Loucy (cell line): ENCODE data around the gene MAPK8.

ENCODE experiments used
- H2AFZ ChIP-seq: fragments of 200-600 bp; sonication (generic); 2 replicates; pipeline ENCODE4 v1.6.0; 2016; ENCODE audit warnings: antibody characterized with exemption, mild to moderate bottlenecking, low read length, moderate library complexity
- H3F3A ChIP-seq: fragments of 200-600 bp; 2 replicates; pipeline ENCODE4 v1.6.0; 2016; ENCODE audit warnings: antibody characterized with exemption, low read depth, mild to moderate bottlenecking
- H3K27me3 ChIP-seq: fragments of 200-600 bp; sonication (generic); 2 replicates; pipeline ENCODE4 v1.6.1; 2014; ENCODE audit warnings: low read length, mild to moderate bottlenecking; ENCODE audit not compliant: insufficient read depth, poor library complexity, severe bottlenecking
- H3K36me3 ChIP-seq: fragments of 200-600 bp; sonication (generic); 2 replicates; pipeline ENCODE4 v1.6.1; 2016; ENCODE audit warnings: low read length; ENCODE audit not compliant: insufficient read depth
- H3K4me1 ChIP-seq: fragments of 200-600 bp; sonication (generic); 2 replicates; pipeline ENCODE4 v1.5.1; 2014; ENCODE audit warnings: low read length, mild to moderate bottlenecking; ENCODE audit not compliant: insufficient read depth, poor library complexity, severe bottlenecking
- H3K4me2 ChIP-seq: fragments of 200-600 bp; sonication (generic); 2 replicates; pipeline ENCODE4 v1.6.0; 2014; ENCODE audit warnings: antibody characterized with exemption, low read length, low read depth, mild to moderate bottlenecking; ENCODE audit not compliant: poor library complexity, severe bottlenecking
- H3K4me3 ChIP-seq: fragments of 200-600 bp; sonication (generic); 2 replicates; pipeline ENCODE4 v1.5.1; 2014; ENCODE audit warnings: low read length, mild to moderate bottlenecking, mixed read lengths; ENCODE audit not compliant: poor library complexity, severe bottlenecking
- H3K79me2 ChIP-seq: fragments of 200-600 bp; sonication (generic); 2 replicates; pipeline ENCODE4 v1.6.1; 2014; ENCODE audit warnings: low read length; ENCODE audit not compliant: insufficient read depth
- H3K9ac ChIP-seq: fragments of 200-600 bp; sonication (generic); 2 replicates; pipeline ENCODE4 v1.6.0; 2014; ENCODE audit warnings: mild to moderate bottlenecking, low read depth, low read length, moderate library complexity; ENCODE audit not compliant: poor library complexity, severe bottlenecking
- H3K9me2 ChIP-seq: fragments of 200-600 bp; sonication (generic); replicated peaks from 2 replicates; pipeline ENCODE4 v1.6.1; 2016; ENCODE audit warnings: low read depth, low read length, mixed read lengths
- H3K9me3 ChIP-seq: fragments of 200-600 bp; sonication (generic); 2 replicates; pipeline ENCODE4 v1.6.1; 2014; ENCODE audit warnings: mild to moderate bottlenecking, antibody characterized with exemption, low read length, low read depth; ENCODE audit not compliant: insufficient read depth
- H4K20me1 ChIP-seq: fragments of 200-600 bp; sonication (generic); 2 replicates; pipeline ENCODE4 v1.6.0; 2014; ENCODE audit warnings: antibody characterized with exemption, low read length, mild to moderate bottlenecking; ENCODE audit not compliant: insufficient read depth, poor library complexity, severe bottlenecking
- CTCF ChIP-seq: fragments of 200-600 bp; sonication (generic); conservative IDR thresholded peaks from 2 replicates; pipeline ENCODE4 v1.5.1; 2014; ENCODE audit warnings: mild to moderate bottlenecking, antibody characterized with exemption, low read length
- EZH2phosphoT487 ChIP-seq: fragments of 200-600 bp; IDR thresholded peaks from 2 replicates; pipeline ENCODE4 v1.6.1; 2018; ENCODE audit warnings: antibody characterized with exemption, mild to moderate bottlenecking, moderate library complexity, borderline replicate concordance

The MAPK8 gene

GRCh38 chr10:48361176-48361575, 54.7 kb downstream of the MAPK8 start:
- Histone ChIP-seq H3K4me3 (no peak overlapping the region), H3K9ac (no peak overlapping the region), H3K9me2 (no peaks in the 10 kb centered on the region), H3F3A (no peaks in the 10 kb centered on the region), H3K4me2 (no peak overlapping the region), H3K9me3 (no peaks in the 10 kb centered on the region), H2AFZ (no peak overlapping the region), H3K36me3 (no peaks in the 10 kb centered on the region), H4K20me1 (peaks cover 24% of the 10 kb centered on the region), H3K4me1 (peaks cover 21% of the 10 kb centered on the region), H3K79me2 (peaks cover 64% of the 10 kb centered on the region), H3K27me3 (no peaks in the 10 kb centered on the region)
- TF ChIP-seq EZH2phosphoT487 (no peak), CTCF (no peak)

- no peaks in the 10 kb centered on the region for H3K27me3 ChIP-seq
- H3K36me3 ChIP-seq, result no peaks in the 10 kb centered on the region
- H2AFZ ChIP-seq, result no peak overlapping the region
- no peak overlapping the region for H3K9ac ChIP-seq
- no peak overlapping the region for H3K4me3 ChIP-seq
- H3K9me3 ChIP-seq, result no peaks in the 10 kb centered on the region
- no peaks in the 10 kb centered on the region for H3F3A ChIP-seq
- H3K4me2 ChIP-seq, result no peak overlapping the region
- TF ChIP-seq EZH2phosphoT487 (no peak), CTCF (peak; percentile 85)
- H3K4me1 ChIP-seq, result peaks cover 21% of the 10 kb centered on the region
- H4K20me1 ChIP-seq, result peaks cover 23% of the 10 kb centered on the region
- H3K79me2 ChIP-seq, result peaks cover 62% of the 10 kb centered on the region
- no peaks in the 10 kb centered on the region for H3K9me2 ChIP-seq
Observed at GRCh38 chr10:48363617-48364355, 57.3 kb downstream of the MAPK8 start.

- H3K27me3 ChIP-seq, result no peaks in the 10 kb centered on the region
- H3K79me2 ChIP-seq, result peaks cover 55% of the 10 kb centered on the region
- no peaks in the 10 kb centered on the region for H3K9me2 ChIP-seq
- no peak overlapping the region for H3K9ac ChIP-seq
- H3K4me2 ChIP-seq, result no peak overlapping the region
- H4K20me1 ChIP-seq, result peaks cover 13% of the 10 kb centered on the region
- no peak overlapping the region for H3K4me3 ChIP-seq
- no peak overlapping the region for H2AFZ ChIP-seq
- H3F3A ChIP-seq, result no peaks in the 10 kb centered on the region
- no peaks in the 10 kb centered on the region for H3K36me3 ChIP-seq
- H3K4me1 ChIP-seq, result peaks cover 21% of the 10 kb centered on the region
- no peaks in the 10 kb centered on the region for H3K9me3 ChIP-seq
- TF ChIP-seq CTCF (no peak), EZH2phosphoT487 (no peak)
Observed at GRCh38 chr10:48364659-48365405, 58.4 kb downstream of the MAPK8 start.
